CD4-positive, alpha-beta T cell treated with Interferon alpha-2 for 1 hour (primary cell): ENCODE data around the gene FAIM2.

Source experiments
- DNase-seq, 2 donors: peaks; one replicate each; pipeline ENCODE4 v3.0.0-alpha.2; 2020 to 2022

Gene FAIM2

DNA sequence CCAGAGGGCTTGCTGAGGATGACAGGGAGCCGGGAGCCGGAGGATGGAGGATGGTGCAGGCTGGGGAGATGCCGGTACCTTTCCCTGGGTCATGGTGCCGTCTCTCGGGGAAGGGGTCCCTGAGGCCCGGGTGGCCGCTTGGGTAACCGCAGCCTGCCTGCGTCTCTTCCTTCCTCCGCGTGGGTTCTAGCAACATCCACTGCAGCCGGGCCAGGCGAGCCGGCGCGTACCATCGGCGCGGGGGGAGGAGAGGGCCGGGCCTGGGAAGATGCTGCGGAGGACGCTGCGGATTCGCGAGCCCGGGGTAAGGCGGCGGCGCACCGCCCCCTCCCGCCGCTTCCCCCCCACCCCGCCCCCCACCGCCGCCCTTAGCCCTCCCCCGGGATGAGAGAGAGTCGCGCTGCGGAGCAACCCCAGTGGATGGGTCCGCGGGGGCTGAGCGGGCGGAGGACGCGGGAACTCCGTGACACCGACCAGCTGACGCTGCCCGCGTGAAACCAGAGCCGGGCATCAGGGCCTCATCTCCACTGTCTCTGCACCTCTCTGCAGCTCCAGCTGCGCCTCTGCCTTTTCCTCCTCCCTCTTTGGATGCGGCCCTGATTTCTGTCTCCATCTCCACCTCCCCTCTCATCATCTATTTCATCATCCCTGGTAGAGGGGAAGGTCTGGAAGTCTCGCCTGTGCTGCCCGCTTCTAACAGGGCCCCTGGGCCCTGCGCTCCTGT, at the start of gene FAIM2:
Gene FAIM2 (minus strand): TSS at position 201 of the 724 bp plus-strand sequence. CDS start 108 bp downstream, at position 93.
- peak; percentile 17 to 47 for DNase-seq

DNA sequence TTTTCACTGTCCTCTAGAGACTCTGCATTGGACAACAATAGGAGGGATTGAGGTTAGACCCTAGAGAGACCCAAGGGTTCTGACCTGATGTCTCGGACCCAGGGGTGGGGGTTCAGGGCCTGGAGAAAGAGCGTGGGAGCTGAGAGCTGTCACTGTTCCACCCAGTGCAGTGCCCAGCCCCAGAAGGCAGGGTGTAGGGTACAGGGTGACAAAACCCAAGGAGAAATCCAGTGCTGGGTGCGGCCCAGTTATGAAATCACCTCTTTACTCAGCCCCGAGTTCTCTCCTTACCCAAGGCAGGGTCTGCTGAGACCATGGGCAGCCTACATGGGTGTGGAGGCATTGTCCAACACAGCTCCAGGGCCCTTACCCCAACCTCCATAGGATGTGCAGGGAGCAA, 49.5 kb upstream of the FAIM2 start:
- no peak for DNase-seq

DNA sequence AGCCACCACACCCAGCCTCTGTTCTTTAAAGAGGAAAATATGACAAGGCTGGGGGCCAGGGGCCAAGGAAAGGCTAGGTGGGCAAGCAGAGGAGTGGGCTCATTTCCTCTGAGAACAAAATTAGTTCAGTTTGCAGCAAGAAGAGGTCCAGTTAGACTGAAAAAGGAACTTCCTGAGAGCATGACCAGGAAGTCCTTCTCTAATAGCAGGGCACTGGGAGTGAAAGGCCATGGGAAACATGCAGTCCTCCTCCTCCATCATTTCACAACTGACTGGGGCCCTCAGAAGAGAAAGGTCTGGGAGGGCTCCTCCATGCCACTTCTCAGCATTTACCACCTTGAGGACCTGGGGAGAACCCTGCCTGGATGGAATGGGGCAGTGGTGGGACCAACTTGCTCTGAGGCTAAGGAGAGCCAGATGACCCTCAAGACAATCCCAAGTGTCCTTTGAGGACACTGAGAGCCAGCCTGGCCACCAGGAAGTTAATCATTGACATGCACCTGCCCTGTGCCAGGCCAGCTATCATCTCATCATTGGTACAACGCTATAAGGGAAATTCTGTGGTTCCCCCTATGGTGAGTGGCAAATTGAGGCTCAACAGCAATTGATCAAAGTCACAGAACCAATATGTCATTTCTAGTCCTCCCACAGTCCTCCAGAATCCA, 48.8 kb upstream of the FAIM2 start:
- DNase-seq = no peak

DNA sequence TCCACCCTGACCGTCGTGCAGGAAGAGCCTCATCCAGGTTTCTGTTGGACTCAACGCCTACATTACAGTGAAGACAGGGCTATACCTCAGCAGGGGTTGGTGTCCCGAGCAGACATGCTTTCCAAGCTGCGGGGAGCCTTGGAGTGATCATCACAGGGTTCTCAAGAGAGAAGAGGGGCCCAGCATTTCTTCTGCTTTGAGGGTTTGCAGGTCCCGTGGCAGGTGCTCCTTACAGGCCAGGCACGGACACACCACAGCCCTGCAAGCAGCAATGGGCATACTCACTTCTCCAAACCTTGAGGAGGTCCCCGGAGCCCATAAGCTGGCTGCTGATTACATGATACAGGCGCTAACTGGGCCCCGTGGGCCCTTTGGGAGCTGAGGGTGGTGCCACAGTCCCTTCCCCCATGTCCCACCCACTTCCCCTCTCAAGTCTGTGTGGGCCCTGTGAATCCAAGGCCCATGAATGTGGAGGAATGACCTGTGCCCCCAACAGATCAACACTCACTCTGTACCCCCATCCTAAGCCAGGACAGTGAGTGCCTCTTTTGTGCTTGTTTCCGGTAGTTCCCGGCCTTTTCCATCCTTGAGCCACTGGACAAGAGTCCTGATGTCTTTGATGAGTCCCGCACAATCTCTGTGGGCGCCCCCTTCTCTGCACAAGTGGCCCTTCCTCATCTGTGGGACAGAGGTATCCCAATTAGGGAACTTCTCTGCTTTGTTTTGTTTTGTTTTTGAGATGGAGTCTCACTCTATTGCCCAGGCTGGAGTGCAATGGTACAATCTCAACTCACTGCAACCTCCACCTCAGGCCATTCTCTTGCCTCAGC, 47.9 kb upstream of the FAIM2 start:
- DNase-seq = no peak

DNA sequence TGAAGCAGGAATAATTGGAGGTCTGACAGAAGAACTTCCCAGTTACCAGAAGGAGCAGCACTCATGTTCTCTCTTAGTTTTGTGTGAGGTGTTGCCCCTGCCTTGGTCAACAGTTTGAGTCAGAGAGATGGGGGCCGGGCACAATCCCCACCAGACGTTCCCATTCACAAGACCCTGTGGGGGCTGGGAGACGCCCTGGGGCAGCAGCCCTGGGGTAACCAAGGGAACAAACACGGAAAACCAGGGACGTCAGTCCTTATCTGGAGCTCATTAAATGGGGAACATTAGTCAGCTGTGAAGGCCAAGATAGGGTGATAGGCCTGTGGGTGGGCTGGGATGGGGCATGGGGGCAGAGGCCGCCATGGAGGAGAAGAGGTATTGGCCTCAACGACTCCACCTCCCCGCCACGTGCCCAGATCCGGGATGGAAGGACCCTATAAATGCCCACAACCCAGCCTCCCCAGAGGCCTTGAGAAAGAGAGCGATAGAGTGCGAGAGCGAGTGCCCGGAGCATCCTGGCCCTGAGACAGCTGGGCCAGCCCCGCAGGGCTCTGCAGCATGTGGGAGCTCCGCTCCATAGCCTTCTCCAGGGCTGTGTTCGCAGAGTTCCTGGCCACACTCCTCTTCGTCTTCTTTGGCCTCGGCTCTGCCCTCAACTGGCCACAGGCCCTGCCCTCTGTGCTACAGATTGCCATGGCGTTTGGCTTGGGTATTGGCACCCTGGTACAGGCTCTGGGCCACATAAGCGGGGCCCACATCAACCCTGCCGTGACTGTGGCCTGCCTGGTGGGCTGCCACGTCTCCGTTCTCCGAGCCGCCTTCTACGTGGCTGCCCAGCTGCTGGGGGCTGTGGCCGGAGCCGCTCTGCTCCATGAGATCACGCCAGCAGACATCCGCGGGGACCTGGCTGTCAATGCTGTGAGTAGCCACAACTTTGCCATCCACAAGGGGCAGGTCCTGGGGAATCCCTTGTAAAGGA, 46.9 kb upstream of the FAIM2 start, which contains the start of gene AQP2:
Gene AQP2 (plus strand): TSS at position 465 of the 979 bp plus-strand sequence. CDS start 94 bp downstream, at position 559.
- DNase-seq = no peak

DNA sequence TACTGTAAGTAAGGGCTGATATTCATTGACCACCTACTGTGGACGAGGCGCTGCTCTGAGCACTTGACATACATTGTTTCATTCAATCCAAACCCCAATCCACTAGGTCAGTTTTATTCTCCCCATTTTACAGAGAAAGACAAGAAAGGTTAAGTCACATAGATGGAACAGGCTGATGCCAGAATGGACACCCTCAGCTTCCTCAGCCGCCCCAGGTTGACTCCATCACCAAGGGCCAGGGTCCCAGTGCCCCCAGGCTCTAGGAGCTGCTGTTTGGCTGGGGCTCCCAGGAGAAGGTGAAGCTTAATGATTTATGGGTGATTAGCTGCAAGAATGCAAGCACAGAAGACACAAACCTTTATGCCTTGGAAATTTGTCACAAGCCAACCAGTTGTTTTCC, 46.2 kb upstream of the FAIM2 start:
- no peak for DNase-seq

DNA sequence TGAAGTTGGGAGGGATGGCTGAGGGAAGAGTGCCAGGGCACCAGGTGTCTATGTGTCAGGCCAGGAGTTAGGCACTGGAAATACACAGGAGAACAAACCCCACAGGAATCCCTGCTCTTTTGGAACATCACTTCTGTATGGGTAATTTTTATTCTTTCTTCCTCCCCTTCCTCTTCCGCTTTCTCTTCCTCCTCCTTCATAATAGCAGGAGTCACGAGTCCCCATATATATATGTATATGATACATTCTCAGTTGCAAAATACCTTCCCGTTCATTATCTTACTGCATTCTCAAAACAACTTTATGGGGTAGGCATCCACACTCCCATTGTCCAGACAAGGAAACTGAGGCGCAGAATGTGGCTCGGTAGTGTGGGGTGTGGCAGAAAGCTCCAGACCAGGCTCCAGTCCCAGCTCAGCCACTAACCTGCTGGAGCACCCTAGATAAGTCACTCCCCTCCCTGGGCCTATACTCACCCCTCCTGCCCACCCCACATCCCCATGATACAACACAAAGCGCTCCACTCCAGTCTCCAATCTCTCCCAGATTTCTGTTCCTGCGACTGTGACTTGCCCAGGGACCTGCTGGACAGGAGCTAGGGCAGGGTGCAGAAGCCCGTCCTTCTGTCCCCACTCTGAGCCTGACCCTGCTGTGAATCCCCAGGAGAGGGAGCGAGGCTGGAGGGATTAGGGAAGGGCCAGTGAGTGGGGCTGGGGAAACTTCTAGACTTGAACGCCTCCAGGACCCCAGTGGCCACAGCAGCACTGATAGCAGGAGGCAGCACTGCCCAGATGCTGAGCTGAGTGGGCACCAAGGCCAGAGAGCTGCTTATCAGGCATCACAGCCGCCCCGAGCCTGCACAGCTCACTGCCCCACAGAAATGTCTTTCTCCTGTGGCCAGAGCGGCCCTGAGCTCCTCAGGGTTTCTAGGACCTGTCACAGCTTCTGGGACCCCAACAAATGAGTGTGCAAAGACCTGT, 45.5 kb upstream of the FAIM2 start:
- no peak for DNase-seq

DNA sequence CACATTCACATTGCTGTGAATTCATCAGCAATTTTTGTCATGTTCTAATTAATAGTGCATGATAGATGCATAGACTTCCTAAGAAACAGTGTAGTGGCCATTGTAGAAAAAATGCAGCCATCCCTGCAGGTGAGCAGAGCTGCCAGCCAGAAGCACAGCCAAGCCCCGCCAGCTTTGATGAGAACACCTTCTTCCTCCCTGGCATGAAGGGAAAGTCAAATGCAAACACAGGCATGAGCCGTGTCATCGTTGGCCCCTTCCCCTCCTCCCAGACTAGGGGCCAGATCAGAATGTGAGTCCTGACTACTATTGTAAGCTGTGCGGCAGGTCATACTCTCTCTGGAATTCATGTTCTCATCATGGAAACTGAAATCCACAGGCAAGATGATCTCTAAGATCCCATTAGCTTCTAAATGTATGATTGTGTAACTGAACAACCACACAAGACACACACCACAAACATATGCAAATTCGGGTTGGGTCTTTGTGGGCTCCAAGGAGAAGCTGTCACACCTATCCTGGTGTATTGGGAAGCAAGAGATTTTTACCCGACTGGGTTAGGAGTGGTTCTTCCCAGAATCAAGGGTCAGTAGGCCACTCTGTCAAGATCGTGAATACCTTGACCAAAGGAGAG, 44.0 kb upstream of the FAIM2 start:
- no peak for DNase-seq

DNA sequence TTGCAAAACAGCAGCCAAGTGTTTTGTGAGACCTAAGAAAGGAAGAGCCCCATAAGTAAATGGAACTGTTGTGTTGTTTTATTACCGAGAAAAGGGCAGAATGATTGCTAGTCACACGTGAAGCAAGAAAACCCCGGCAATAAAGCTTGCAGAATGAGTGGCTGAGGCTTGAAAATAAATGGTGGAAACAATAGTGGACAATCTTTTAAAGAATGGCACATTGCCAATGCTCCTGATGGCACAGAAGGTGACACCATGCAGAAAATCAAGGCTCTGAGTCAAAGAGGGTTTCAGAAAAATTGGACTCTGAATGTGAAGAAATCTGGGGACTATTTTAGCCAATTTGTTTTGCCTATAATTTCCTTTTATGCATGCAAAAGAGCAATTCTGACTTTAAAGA, 42.8 kb upstream of the FAIM2 start:
- DNase-seq = no peak

DNA sequence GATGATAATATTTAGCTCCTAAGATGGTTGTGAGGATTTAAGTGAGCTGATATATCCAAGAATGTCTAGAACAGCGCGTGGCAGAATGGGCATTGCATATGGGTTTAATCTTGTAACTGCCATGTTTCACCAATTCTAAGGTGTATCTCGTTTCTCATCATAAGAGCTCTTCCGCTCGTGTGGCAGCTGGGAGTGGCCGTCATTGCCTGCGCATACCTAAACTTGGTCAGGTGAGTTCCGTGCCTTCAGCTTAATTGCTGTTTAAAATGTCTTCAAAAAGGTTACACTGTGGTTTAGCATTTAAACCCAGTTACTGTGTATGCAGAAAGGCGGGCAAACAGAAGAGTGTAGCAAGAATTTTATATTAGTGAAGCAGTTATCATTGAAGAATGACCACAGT, 42.4 kb upstream of the FAIM2 start:
- peak in 1 of 2 donors; percentile 15 for DNase-seq

DNA sequence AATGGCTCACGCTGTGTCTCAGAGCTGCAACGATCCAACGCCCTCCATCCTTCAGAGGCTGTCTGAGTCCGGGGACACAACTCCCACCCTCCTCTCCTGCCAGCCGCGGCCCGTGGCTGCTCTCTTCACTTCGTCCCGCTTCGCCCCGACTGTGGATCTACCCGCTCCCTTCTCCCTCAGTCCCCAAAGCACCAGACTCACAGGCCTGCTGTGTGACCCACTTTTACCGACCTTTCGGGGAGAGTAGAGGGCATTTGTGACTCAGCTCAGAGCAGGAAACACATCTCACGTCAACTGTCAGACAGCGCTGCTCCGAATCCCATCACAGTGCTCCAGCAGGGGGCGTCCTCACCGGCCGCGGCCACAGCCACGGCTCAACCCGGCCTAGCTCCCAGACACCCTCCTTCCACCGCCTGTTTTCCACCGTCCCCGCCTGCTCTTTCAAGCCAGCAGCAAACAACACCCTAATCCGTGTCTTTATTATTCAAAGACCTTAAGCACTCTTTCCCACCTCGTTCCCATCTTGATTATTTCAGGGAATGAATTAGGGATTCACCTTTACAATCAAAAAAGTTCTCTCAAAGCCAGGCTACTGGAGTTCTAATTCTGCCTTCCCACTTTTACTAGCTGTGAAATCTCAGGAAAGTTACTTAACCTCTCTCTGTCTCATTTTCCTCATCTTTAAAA, 41.8 kb upstream of the FAIM2 start:
- peak; percentile 74 to 81 for DNase-seq

DNA sequence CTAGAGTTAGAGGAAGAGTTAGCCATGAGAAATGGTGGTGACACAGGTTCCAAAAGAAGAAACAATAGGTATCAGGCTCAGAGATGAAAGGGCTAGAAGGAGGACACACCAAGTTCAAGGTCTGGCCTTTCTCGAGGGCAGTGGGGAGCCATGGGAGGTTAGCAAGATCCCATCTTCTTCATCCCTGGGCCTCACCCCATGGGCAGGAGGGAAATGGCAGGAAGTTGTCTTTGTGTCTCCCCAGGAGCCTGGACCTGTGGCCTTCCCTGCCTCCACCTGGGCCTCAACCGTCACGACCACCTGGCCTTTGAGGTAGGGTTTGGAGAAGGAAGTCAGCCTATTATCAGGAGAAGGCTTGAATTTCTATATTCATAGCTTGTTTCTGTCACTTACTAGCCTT, 41.0 kb upstream of the FAIM2 start:
- no peak for DNase-seq

DNA sequence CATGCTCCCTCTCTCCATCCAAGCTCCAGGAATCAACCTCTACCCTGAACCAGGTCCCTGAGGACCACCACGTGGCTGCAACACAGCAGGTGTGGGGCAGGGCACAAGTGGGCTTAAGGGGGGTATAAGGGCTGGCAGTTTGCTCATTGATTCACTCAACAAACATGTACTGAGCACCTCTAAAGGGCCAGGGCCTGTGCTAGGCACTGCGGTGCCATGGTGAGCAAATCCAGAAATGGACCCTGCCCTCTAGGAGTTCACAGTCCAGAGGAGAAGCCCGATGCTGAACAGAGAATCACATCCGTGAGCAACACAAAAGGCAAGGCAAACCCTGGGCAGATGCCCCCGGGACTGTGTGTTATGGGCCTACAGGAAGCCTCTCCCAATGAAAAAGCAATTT, 40.3 kb upstream of the FAIM2 start:
- DNase-seq = no peak

DNA sequence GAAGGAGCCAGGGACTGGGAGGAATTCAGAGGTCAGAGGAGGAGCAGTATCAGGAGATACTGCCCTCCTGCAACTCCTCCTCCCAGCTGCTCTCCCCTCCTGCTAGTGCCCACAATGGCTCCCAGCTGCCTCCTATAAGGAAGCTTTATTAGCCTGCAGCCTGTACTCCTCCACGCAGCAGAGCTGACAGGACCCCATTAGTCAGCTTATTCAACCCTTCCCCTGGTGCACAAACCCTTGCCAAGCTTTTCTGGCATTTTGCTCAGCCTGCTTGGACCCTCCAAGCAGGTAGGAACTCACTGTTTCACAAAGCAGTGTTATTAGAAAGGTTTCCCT, 39.9 kb upstream of the FAIM2 start:
- no peak for DNase-seq

DNA sequence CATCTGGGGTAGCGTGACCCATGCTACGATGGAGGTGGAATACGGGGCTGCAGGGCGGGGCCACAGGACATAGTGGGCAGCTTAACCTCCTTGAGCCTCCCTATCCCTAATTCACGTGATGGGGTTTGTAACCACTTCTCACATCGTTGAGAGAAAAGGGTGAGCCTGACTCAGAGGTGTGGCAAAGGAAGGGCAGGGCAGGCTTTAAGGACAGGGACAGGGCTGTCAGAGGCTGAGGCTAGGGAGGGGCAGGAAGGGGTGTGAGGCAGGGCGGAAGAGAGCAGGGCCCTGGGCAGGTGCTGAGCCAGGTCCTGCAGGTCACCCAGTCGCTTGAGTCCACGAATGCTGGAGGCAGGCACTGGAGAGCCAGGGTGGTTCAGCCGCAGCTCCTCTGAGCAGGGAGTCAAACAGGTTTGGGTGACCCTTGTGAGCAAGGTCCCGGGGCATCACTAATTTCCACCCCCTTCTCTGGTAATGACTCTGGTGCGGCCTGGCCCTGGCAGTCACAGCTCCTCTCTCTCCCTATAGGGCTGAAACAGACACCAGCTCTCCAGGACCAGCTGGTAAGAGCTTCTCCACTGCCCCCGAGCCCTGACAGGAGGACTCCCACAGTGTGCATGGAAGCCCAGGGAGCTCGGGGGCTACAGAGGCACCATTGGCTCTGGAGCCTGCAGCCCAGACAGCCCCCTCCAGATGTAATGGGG, 39.4 kb upstream of the FAIM2 start:
- DNase-seq = no peak

DNA sequence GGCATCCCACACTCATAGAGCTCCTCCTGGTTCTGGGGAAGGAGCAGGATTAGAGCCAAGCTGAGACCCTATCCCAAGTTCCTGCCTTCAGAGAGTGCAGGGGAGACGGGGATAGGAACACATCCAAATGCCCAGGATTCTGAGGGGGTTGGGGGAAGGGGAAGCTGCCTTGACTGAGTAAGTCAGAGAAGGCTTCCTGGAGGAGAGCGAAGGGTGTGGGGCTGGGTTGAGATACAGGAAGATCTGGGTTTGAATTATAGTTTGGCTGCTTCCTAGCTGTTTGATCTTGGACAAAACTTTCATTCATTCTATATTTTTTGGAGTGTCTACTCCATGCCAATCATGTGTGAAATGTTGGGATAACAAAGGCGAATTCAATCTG, 38.8 kb upstream of the FAIM2 start:
- no peak for DNase-seq

DNA sequence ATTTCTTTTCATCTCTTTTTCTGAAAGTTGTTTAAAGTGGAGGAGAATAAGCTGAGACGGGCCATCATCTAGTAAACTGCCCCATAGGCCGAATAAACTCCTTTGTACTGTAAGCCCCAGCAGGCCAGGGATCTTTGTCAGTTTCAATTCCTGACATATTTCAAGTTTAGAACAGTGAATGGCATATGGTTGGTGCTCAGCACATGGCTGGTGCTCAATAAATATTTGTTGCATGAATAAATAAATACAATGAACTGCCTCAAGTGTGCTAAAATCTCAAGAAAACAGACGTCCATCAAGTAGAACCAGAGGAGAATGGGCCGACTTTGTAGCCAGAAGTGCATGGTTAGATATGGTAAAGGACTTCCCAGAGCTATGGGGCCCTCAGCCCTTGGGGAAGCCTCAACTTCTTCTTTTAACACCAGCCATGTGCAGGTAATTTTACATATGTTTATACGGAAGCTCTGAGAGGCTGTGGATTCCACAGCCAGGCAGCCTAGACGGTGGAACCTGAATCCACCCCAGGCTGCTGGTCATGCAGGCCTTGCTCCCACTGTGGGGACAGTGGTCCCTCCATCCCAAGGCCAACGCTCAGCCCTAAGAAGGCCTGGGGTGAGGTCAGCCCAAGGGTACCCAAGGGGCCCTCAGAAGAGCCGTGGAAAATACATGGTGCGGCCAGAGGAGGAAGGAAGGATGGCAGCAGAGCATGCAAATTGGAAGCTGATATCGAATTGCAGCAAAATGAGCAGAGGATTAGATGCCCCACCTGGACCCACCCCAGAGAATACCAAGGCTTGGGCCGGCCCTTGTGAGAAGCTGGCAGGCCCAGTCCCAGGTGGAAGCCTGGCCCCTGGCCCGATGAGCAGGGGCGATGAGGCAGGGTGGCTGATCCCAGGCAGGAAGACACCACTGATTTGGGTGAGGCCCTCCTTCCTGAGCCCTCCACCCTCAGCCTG, 38.1 kb upstream of the FAIM2 start:
- no peak for DNase-seq

DNA sequence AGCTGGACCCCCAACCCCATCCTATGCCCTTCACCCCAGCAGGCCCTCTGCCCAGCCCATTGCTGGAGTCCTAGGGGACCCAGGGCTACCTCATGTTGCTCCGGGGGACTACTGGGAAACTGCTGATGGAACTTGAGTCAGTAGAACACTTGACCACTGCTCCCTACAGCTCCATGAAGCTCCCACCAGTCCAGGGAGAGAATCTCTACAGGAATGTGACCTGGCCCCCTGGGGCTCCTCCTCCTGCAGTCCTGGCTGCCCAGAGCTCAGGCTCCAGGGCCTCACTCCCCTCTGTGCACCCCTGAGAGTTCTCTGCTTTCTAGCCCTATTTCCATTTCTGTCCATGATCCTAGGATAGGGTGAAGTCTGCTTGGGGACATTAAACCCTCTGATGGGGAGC, 36.0 kb upstream of the FAIM2 start:
- no peak for DNase-seq
